Measurements from ENCODE around the gene C10orf143.
"Not testable (repeated sequence)": the region's sequence is repeated elsewhere in the genome, so short reads cannot be mapped to it uniquely, and the experiment has no call there.

Gene C10orf143

DNA sequence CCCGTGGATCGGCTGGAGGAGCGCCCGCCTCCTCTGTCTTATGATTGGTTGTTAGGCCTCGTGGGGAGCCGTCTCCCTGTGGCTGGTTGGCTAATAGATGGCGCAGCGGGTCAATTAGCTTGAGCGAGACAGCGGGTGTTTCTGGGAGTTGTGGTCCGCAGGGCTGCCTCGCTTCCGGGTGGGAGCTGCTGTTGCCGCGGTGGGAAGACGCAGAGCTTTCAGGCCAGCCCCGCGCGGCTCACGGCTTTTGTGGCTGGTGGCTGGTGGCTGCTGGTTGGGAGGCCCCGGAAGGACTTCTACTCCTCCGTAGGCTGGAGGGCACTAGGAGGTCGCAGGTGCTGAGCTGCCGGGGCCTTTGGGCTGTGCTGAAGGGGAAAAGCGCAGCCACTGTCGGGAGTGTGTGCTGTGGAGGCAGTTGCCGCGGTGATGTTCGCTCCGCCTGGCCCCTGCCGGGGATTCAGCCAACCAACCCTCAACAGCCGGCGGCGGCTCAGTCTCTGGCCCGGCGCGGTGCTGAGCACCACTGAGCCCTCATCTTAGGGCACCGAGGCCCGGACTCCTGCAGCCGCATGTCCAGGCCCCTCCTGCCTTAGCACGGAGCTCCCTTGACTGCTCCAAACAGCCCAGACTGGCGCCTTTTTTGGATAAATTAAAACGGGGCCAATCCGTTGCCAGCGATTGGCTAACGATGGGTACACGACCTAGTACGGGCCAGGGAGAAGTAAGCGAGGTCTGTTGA, 652 bp upstream of the C10orf143 start:
- peak; percentile 96 for DNase-seq

- peak; percentile 84 for DNase-seq
Measured at GRCh38 chr10:130109796-130110245, 809 bp downstream of the C10orf143 start.

DNA sequence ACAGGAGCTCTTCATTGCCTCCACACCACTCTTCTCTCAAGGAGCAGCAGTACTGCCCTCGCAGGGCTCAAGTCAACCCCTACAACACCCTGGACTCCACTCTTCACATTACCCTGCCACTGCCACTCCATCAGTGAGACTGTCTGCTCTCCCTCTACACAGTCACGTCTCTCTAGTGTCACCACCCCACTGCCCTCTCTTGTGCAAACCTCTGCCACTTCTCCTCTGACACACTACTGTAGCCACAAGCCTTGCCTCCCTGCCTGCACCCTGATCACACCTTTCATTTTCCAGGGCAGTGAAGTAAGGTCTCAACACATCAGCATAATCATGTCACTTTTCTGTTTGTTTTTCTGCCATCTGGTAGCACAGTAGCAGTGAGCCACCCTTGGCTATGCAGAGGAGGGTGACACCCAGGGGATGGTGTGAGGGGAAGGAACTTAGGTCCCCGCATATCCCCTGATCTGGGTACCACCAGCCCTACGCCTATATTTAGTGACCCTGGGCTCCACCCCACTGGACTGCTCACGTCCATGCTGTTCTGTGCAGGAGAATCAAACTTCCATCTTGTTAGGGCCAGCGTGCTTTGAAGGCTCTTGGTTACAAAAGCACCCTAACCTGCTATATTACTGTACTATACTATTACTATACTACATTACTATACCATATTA, 1.6 kb downstream of the C10orf143 start:
- no peak for DNase-seq

- DNase-seq, result not testable (repeated sequence)
Measured at GRCh38 chr10:130108146-130108545, 2.5 kb downstream of the C10orf143 start.

DNA sequence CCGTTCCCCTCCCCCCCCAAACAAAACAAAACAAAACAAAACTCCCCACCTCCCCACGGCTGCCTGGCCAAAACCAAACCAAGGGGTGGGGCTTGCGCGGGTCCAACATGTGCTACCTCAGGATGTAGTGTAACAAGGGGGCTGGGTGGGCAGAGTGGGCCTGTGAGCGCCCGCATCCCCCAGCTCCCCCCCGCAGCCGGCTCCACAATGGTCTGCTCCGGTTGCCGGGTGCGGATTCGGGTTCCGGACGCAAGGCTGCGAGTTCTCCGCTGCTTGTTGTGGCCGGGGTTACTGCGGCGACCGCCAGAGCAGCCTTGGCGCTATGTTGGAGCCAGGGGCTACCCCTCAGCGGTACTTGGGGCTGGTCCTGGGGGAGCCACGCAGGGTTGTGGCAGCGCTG, 4.9 kb downstream of the C10orf143 start:
- no peak for DNase-seq

DNA sequence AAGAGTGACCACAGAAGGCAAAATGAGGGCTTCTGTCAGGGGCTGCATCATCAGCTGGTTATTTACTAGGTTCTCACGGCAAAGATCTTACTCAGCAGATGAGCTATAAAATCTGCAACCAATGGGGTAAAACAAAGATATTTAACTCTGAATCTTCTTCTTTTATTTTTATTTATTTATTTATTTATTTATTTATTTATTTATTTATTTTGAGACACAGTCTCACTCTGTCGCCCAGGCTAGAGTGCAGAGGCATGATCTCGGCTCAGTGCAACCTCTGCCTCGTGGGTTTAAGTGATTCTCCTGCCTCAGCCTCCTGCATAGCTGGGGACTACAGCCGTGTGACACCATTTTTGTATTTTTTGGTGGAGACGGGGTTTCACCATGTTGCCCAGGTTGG, 11.3 kb downstream of the C10orf143 start:
- no peak for DNase-seq

GRCh38 chr10:130090565-130090964, 20.1 kb downstream of the C10orf143 start:
- DNase-seq, result not testable (repeated sequence)

DNA sequence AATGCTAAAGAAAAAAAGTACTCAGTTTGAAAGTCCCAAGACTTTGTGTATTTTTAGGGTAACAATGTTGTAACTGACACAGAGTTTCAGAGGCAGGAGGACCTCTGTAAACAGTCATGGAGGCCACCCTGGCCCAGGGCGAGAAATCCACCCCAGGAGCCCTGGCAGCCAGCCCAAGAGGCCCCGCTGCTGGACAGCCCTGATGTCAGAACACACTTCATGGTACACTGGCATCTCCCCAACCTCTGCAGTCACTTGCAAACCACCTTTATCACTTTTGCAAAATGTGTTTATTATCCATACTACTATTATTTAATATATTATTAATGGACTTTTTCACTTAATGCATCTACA, 30.2 kb downstream of the C10orf143 start:
- no peak for DNase-seq

- no peak for DNase-seq
Measured at GRCh38 chr10:130079614-130080460, 30.8 kb downstream of the C10orf143 start.

DNA sequence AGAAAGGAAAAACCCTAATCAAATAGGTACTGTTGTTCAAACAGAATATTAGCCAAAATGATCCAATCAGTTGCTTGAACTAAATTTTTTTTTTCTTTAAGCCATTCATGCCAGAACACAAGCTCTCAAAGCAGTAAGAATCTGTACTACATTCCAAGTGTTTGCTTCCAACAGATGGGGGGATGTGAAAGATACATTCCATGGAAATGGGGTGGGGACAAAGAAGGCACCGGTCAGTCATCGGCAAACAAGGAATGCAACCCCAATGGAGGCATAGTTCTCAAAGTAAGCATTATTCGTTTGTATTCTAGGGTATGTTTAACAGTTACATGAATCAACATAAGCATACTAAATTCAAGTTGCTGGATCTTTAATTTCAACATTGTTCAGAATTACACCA, 32.5 kb downstream of the C10orf143 start:
- DNase-seq, result no peak

GRCh38 chr10:130076681-130077080, 33.9 kb downstream of the C10orf143 start:
- DNase-seq, result no peak

GRCh38 chr10:130074639-130075038, 36.0 kb downstream of the C10orf143 start:
- DNase-seq, result no peak

DNA sequence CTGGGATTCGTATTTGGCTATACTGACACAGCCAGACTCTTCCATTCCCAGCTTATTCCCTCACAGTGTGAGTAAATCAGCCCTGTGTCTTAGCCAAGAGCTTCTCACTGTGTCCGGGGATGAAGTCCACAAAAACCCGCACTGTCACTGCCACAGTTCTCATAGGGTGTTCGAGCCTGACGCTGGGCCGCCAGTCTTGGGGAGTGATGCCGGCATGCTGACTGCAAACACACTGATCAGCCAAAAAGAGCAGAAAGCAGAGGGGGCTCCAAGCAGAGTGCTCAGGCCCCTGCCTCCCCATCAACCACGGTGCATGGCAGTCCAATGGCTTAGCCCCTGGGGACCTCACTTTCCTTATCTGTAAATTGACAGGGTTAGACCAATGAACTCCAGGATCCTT, 36.7 kb downstream of the C10orf143 start:
- no peak for DNase-seq

DNA sequence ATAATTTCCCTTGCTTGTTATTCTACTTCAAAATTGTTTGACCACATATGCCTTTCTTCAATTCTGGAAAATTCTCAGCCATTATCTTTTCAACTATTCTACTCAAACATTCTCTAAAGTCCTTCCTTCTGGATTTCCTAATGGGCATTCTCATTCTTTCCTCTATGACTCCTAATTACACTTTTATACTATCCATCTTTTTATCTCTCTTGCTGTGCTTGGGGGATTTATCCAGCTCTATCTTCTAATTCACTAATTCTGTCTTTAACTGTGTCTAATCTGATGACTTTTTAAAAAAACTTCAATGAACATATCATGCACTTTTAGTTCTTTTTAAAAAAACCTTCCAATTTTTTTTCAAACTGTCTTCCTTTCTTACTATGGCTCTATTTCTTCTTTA, 38.4 kb downstream of the C10orf143 start:
- DNase-seq, result no peak

- DNase-seq, result no peak
Measured at GRCh38 chr10:130067893-130068292, 42.7 kb downstream of the C10orf143 start.

GRCh38 chr10:130066743-130067142, 43.9 kb downstream of the C10orf143 start:
- no peak for DNase-seq

DNA sequence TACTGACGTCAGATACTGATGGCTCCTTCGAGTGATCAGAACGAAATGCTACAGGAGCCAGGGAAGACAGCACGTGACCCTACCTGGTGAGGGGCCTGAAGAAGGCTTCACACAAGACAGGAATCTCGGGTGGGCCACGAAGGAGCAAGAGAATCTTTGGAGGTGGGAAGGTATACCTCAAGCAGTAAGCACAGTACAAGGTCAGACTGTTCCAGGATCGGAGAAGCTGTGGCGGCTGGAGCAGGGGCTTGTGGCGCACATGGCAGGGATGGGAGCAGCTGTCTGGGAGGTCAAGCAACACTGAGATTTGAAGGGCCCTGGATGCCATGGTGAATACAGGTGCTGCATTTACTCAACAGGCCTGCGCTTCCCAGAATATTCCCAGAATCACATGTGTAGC, 45.4 kb downstream of the C10orf143 start:
- DNase-seq, result no peak

DNA sequence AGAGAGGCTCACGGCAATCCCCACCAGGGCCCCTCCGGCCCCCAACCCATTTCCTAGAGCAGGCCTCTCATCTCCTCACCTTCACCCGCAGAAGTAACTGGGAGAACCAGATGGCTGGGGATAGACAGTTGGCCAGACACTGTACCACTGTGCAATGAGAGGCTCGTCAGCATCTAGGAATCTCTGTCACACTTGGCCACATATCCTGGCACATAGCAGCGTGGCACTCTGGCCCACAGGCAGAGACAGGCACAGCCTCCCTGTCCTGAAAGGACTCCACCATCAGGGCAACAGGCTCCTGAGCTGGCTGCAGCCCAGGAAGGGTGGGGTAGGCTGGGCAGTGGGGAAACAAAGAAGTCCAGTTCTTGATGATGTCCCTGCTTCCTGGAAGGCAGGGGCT, 45.8 kb downstream of the C10orf143 start:
- DNase-seq, result no peak

DNA sequence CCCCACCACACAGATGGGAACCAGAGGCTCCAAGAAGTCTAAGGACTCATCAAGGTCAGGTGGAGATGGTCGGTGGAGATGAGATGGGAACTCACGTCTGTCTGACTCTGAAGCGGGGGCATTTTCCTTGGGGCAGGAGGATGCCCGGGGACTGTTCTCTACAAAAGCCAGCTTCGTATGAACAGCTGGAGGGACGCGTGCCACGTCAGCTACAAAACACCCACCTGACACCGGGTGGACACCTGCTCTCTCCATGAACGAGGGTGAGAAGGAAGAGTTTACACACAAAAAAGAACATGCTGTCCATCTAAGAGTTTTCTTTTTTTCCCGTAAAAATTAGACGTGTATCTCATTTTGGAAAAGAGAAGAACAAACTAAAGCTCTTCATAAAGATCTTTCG, 47.7 kb downstream of the C10orf143 start:
- no peak for DNase-seq

DNA sequence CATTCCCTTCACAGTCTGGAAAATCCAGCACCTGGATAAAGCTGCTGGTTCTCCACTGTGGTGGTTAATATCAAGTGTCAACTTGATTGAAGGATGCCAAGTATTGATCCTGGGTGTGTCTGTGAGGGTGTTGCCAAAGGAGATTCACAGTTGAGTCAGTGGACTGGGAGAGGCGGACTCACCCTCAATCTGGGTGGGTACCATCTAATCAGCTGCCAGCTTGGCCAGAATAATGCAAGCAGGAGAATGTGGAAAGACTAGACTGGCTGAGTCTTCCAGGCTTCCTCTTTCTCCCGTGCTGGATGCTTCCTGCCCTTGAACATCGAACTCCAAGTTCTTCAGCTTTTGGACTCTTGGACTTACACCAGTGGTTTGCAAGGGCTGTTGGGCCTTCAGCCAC, 48.4 kb downstream of the C10orf143 start:
- no peak for DNase-seq

GRCh38 chr10:130061760-130062159, 48.9 kb downstream of the C10orf143 start:
- DNase-seq, result no peak

GRCh38 chr10:130054021-130054420, 56.6 kb downstream of the C10orf143 start:
- DNase-seq, result no peak

- no peak for DNase-seq
Measured at GRCh38 chr10:130053561-130053960, 57.1 kb downstream of the C10orf143 start.

GRCh38 chr10:130052193-130052592, 58.4 kb downstream of the C10orf143 start:
- no peak for DNase-seq

Measured in right forelimb (tissue), 1 donor.